Tibial nerve (tissue), 4 donors: Measurements from ENCODE around the gene MELTF. TPM values are rescaled to one million over a fixed set of nuclear protein-coding genes. Genes with fewer than 3 reads are reported as not detected.

ENCODE experiments used
- DNase-seq, 2 donors: peaks; one replicate each; pipeline ENCODE4 v3.0.0-alpha.2; 2019; ENCODE audit warnings: low spot score in 2 of 2
- H3K27ac ChIP-seq, 4 donors: fragments of 200-600 bp; sonication (generic) in 3 of 4; one replicate each; pipeline ENCODE4 v1.5.1; 2017 to 2019; ENCODE audit warnings: mild to moderate bottlenecking in 1 of 4
- H3K27me3 ChIP-seq, 2 donors: fragments of 200-600 bp; sonication (generic) in 1 of 2; one replicate each; pipeline versions ENCODE4 v1.5.1 to v1.6.0; 2017 to 2019
- H3K36me3 ChIP-seq, 3 donors: fragments of 200-600 bp; sonication (generic); one replicate each; pipeline ENCODE4 v1.5.1; 2018 to 2019
- H3K4me1 ChIP-seq, 4 donors: fragments of 200-600 bp; sonication (generic) in 3 of 4; one replicate each; pipeline ENCODE4 v1.5.1; 2017 to 2019
- H3K4me3 ChIP-seq, 4 donors: fragments of 200-600 bp; sonication (generic) in 3 of 4; one replicate each; pipeline ENCODE4 v1.5.1; 2017 to 2019; ENCODE audit warnings: mild to moderate bottlenecking in 1 of 4, moderate library complexity in 1 of 4
- H3K9me3 ChIP-seq, 4 donors: fragments of 200-600 bp; sonication (generic) in 3 of 4; one replicate each; pipeline ENCODE4 v1.5.1; 2017 to 2019
- EP300 ChIP-seq, 2 donors: sonication (generic); formaldehyde crosslinking; IDR thresholded peaks; one replicate each; pipeline ENCODE4 v1.6.1; 2017; ENCODE audit warnings: antibody characterized with exemption in 2 of 2, mild to moderate bottlenecking in 1 of 2
- POLR2A ChIP-seq, 2 donors: fragments of 450-650 bp; IDR thresholded peaks; one replicate each; pipeline ENCODE4 v1.6.1; 2017; ENCODE audit warnings: antibody characterized with exemption in 2 of 2, mild to moderate bottlenecking in 2 of 2, moderate library complexity in 2 of 2
- WGBS, 2 donors: methylation state at CpG; one replicate each; pipeline ENCODE4 v1.1.5; 2018; 5-methylcytosine and 5-hydroxymethylcytosine counted together
- total RNA-seq, 4 donors: library from RNA; depleted of rRNA; stranded (reverse); fragments of >200 nt; gene quantifications; one replicate each; pipeline ENCODE4 v1.1.0, GENCODE V29; 2016
- TF ChIP-seq, protein P1 (sequence below), 5 experiments: fragments of 200-600 bp in 3 of 5; fragments of 450-650 bp in 2 of 5; sonication (generic) in 3 of 5; IDR thresholded peaks; one replicate each; pipeline ENCODE4 v1.5.1; 2016 to 2019; ENCODE audit warnings: antibody characterized with exemption in 5 of 5, mild to moderate bottlenecking in 3 of 5, moderate library complexity in 2 of 5

The MELTF gene
- total RNA-seq, 4 donors from 2014 or later, result 3.3 to 8.8 (median 7.0) TPM

DNA sequence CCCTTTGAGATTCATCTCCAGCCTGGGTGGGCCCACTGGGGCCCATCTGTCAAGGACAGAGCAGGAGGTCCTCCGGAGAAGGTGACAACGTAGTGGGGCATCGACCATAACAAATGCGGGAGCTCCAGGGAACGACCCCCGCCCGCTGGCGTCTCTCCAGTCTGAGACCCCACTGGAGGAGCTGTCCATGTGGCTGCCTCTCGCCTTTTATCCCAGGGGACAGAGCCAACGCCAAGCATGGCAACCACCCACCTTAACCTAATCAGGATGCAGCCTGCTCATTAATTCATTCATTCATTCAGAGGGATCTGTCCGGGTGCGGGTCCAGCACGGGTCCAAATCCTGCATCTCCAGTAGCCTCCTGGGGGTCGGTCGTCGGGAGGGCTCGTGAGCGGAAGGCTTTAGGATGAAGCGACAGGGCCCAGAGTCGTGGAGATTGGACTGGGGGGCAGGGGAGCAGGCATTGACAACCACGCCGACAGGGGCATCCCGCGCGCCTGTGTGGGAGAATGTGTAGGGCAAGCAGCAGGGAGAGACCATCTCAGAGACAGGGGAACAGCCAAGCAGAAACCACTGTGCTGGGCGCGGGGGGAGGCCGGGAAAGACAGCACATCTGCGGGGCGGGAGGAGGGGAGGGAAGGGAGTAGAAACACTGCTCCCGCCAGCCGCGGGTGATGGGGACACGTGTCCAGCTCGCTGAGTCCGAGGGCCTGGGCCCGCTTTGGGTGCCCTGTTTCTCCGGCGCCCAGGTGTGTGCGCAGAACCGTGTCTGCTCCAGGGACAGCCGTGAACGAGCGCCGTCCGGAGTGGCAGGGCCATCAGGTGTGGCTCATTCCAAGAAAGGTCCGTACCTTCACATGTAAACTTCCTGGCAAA is 62.9 kb downstream of the MELTF start:
- 61 to 67% methylated on average over 41 to 47 of the region's 47 CpGs for WGBS, 2 donors
- Histone ChIP-seq H3K27ac (no peak overlapping the region), H3K36me3 (peaks cover 0 to 25% (median 0%) of the 10 kb centered on the region in 3 donors), H3K27me3 (no peaks in the 10 kb centered on the region), H3K4me3 (no peak overlapping the region), H3K9me3 (no peaks in the 10 kb centered on the region), H3K4me1 (peaks cover 0 to 23% (median 4%) of the 10 kb centered on the region in 4 donors)
- TF ChIP-seq, protein P1, sequence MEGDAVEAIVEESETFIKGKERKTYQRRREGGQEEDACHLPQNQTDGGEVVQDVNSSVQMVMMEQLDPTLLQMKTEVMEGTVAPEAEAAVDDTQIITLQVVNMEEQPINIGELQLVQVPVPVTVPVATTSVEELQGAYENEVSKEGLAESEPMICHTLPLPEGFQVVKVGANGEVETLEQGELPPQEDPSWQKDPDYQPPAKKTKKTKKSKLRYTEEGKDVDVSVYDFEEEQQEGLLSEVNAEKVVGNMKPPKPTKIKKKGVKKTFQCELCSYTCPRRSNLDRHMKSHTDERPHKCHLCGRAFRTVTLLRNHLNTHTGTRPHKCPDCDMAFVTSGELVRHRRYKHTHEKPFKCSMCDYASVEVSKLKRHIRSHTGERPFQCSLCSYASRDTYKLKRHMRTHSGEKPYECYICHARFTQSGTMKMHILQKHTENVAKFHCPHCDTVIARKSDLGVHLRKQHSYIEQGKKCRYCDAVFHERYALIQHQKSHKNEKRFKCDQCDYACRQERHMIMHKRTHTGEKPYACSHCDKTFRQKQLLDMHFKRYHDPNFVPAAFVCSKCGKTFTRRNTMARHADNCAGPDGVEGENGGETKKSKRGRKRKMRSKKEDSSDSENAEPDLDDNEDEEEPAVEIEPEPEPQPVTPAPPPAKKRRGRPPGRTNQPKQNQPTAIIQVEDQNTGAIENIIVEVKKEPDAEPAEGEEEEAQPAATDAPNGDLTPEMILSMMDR (IDR thresholded peaks at IDR 0.05), result no peak
- TF ChIP-seq EP300 (IDR thresholded peaks at IDR 0.05) (no peak), POLR2A (IDR thresholded peaks at IDR 0.05) (no peak)
- no peak for DNase-seq

DNA sequence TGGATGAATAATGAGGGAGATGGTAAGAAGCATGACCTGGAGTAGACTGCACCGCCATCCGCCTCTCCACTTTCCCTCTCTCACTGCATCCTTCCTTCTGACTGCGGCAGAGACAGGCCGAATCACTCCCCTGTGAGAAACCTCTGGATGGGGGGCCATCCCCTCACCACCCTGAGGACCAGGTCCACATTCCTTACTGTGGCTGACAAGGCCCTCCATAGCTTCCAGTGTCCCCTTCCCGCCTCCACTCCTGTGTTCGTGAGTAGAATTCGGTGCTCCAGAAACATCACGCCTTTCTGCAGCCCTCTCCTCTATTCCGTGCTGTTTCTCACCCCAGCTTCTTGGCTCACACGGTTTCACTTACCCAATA is 63.8 kb downstream of the MELTF start:
- Histone ChIP-seq H3K4me3 (no peak overlapping the region), H3K27me3 (no peaks in the 10 kb centered on the region), H3K9me3 (no peaks in the 10 kb centered on the region), H3K27ac (no peak overlapping the region), H3K36me3 (peaks cover 0 to 29% (median 0%) of the 10 kb centered on the region in 3 donors), H3K4me1 (peaks cover 0 to 23% (median 4%) of the 10 kb centered on the region in 4 donors)
- DNase-seq, result no peak
- 89 to 91% methylated on average over 10 of the region's 10 CpGs for WGBS, 2 donors
- TF ChIP-seq, protein P1 (IDR thresholded peaks at IDR 0.05), result no peak
- TF ChIP-seq POLR2A (IDR thresholded peaks at IDR 0.05), result no peak
- TF ChIP-seq EP300 (IDR thresholded peaks at IDR 0.05), result no peak

- no peak for DNase-seq
- TF ChIP-seq POLR2A (IDR thresholded peaks at IDR 0.05) (no peak), EP300 (IDR thresholded peaks at IDR 0.05) (no peak)
- TF ChIP-seq, protein P1 (IDR thresholded peaks at IDR 0.05), result no peak
- Histone ChIP-seq H3K36me3 (peaks cover 0 to 29% (median 0%) of the 10 kb centered on the region in 3 donors), H3K4me3 (no peak overlapping the region), H3K9me3 (no peaks in the 10 kb centered on the region), H3K4me1 (peaks cover 0 to 23% (median 4%) of the 10 kb centered on the region in 4 donors), H3K27ac (no peak overlapping the region), H3K27me3 (no peaks in the 10 kb centered on the region)
- 90 to 91% methylated on average over 11 of the region's 11 CpGs for WGBS, 2 donors
These were observed 64.4 kb downstream of the MELTF start for GRCh38 chr3:196965112-196965803.

- WGBS, 2 donors, result 70 to 73% methylated on average over 2 of the region's 2 CpGs
- no peak for DNase-seq
These were observed 66.0 kb downstream of the MELTF start for GRCh38 chr3:196963631-196963953.

More at GRCh38 chr3:196963631-196963953, 66.0 kb downstream of the MELTF start:
- TF ChIP-seq, protein P1 (IDR thresholded peaks at IDR 0.05), result no peak
- TF ChIP-seq EP300 (IDR thresholded peaks at IDR 0.05) (no peak), POLR2A (IDR thresholded peaks at IDR 0.05) (no peak)
- H3K27me3 ChIP-seq, result no peaks in the 10 kb centered on the region
- no peak overlapping the region for H3K4me3 ChIP-seq
- H3K36me3 ChIP-seq, result peaks cover 0 to 29% (median 0%) of the 10 kb centered on the region in 3 donors
- H3K9me3 ChIP-seq, result no peaks in the 10 kb centered on the region
- H3K4me1 ChIP-seq, result peaks cover 0 to 20% (median 4%) of the 10 kb centered on the region in 4 donors
- no peak overlapping the region for H3K27ac ChIP-seq
